HL-60 (cell line): Measurements from ENCODE around the gene WDFY4.

Experiments
- DNase-seq, 2 experiments: peaks; one replicate each; pipeline ENCODE4 v3.0.0-alpha.2; 2010 to 2020; ENCODE audit warnings: low read depth in 1 of 2, low spot score in 1 of 2
- H3K27ac ChIP-seq: fragments of 250-450 bp; sonication (Bioruptor Pico); replicated peaks from 2 replicates; pipeline ENCODE4 v1.5.1; 2020; ENCODE audit warnings: mild to moderate bottlenecking, moderate library complexity
- H3K27me3 ChIP-seq: fragments of 250-450 bp; sonication (Bioruptor Pico); 2 replicates; pipeline ENCODE4 v1.5.1; 2021; ENCODE audit warnings: mild to moderate bottlenecking, moderate library complexity; ENCODE audit not compliant: insufficient read depth, poor library complexity, severe bottlenecking
- H3K4me3 ChIP-seq: replicated peaks from 2 replicates; pipeline ENCODE4 v1.5.1; 2011; ENCODE audit warnings: mild to moderate bottlenecking, control low read depth, low read length; ENCODE audit not compliant: insufficient read depth
- GABPA ChIP-seq: IDR thresholded peaks from 2 replicates; pipeline ENCODE4 v1.6.1; 2012; ENCODE audit warnings: low read depth
- POLR2AphosphoS5 ChIP-seq: IDR thresholded peaks from 2 replicates; pipeline ENCODE4 v1.6.1; 2012; ENCODE audit warnings: low read depth
- REST ChIP-seq: IDR thresholded peaks from 2 replicates; pipeline ENCODE4 v1.6.1; 2012; ENCODE audit warnings: low read depth; ENCODE audit not compliant: insufficient replicate concordance
- SPI1 ChIP-seq: IDR thresholded peaks from 2 replicates; pipeline ENCODE4 v1.6.1; 2012; ENCODE audit warnings: low read depth, mild to moderate bottlenecking, borderline replicate concordance
- TF ChIP-seq, protein P1 (sequence below): IDR thresholded peaks from one replicate; pipeline ENCODE4 v1.5.1; 2011; ENCODE audit warnings: low read length, control low read depth, inconsistent platforms; ENCODE audit not compliant: insufficient read depth

Gene WDFY4

DNA sequence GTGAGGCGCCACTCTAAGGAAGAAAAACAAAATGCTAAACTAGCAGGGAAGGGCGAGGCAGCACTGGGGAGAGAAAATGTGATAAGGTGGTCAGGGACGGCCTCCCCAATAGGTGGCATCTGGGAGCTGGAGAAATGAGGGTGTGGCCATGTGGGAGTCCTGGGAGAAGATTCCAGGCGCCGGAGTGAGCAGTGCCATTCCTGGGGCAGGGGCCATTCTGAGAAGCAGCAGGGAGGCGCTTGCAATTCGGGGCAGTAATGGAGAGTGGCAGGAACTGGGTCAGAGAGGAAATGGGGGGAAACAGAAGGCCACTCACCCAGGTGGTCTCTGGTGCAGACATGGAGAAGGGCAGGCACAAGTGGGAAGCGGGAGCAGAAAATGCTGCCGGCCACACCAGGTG is 316.7 kb downstream of the WDFY4 start:
- no peak for DNase-seq
- TF ChIP-seq POLR2AphosphoS5 (no peak), GABPA (no peak), SPI1 (no peak), REST (no peak)
- TF ChIP-seq, protein P1, sequence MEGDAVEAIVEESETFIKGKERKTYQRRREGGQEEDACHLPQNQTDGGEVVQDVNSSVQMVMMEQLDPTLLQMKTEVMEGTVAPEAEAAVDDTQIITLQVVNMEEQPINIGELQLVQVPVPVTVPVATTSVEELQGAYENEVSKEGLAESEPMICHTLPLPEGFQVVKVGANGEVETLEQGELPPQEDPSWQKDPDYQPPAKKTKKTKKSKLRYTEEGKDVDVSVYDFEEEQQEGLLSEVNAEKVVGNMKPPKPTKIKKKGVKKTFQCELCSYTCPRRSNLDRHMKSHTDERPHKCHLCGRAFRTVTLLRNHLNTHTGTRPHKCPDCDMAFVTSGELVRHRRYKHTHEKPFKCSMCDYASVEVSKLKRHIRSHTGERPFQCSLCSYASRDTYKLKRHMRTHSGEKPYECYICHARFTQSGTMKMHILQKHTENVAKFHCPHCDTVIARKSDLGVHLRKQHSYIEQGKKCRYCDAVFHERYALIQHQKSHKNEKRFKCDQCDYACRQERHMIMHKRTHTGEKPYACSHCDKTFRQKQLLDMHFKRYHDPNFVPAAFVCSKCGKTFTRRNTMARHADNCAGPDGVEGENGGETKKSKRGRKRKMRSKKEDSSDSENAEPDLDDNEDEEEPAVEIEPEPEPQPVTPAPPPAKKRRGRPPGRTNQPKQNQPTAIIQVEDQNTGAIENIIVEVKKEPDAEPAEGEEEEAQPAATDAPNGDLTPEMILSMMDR = no peak
- H3K27ac ChIP-seq = no peak overlapping the region

GRCh38 chr10:49001870-49002672 is 317.4 kb downstream of the WDFY4 start:
- Histone ChIP-seq H3K27ac (no peak overlapping the region), H3K27me3 (no peaks in the 10 kb centered on the region), H3K4me3 (no peak overlapping the region)
- no peak for TF ChIP-seq SPI1
- no peak for TF ChIP-seq REST
- no peak for DNase-seq

More for the DNA sequence above, 316.7 kb downstream of the WDFY4 start:
- no peak overlapping the region for H3K4me3 ChIP-seq
- H3K27me3 ChIP-seq = no peaks in the 10 kb centered on the region

- no peak for DNase-seq
- Histone ChIP-seq H3K27ac (no peak overlapping the region), H3K4me3 (no peak overlapping the region), H3K27me3 (no peaks in the 10 kb centered on the region)
- no peak for TF ChIP-seq POLR2AphosphoS5
Observed at GRCh38 chr10:49005270-49005669, 320.6 kb downstream of the WDFY4 start.

DNA sequence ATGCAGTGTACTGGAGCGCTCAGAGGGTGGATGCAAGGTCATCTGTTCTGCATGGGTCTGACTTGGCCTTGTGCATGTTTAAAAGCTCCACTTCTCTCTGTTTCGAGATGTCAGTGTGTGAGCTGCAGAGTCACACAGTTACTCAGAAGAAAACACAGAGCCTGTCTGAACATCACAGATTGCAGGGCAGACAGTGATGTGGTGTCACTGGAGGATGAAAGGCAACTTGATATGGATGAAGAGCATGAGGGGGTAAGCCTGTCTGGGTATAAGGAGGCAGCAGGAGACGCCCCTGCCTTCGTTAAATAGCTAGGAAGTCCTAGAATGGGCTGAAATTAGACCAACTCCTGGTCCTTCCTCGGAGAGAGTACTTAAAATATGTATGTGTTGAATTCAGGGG is 322.5 kb downstream of the WDFY4 start:
- no peaks in the 10 kb centered on the region for H3K27me3 ChIP-seq
- H3K27ac ChIP-seq = no peak overlapping the region
- no peak overlapping the region for H3K4me3 ChIP-seq
- TF ChIP-seq REST (no peak), GABPA (no peak), POLR2AphosphoS5 (no peak), SPI1 (no peak)
- TF ChIP-seq, protein P1 = no peak
- no peak for DNase-seq
